ENCODE results near the gene ICA1.

Gene ICA1

DNA sequence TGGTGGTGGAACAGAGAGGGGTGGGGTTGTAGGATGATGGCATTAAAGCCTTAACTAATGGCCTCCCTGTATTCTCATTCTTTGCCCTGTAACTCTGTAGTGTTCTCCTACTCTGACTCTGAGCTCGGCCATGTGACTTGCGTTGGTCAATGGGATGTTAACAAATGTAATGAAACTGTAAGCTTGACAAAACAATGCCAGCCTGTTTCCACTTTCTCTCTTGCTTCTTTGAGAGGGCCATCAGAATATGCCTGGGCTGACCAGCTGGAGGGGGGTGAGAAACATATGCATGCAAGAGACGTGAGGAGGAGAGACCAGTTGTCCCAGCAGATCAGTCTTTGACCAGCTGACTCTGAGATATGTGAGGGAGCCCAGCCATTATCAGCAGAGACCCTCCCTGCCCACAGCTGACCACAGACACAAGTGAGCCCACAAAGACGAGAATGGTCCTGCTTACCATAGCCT, 100.6 kb downstream of the ICA1 start:
- no peak overlapping the region for H3K9ac ChIP-seq (ENCODE audit: low read depth, low read length)
- no peak overlapping the region for H3K4me3 ChIP-seq (ENCODE audit: low read depth, low read length)
- H3K27me3 ChIP-seq (ENCODE audit: control insufficient read depth, insufficient read depth, low read length): no peaks in the 10 kb centered on the region
- H3K9me3 ChIP-seq (ENCODE audit: control insufficient read depth, insufficient read depth, low read length): no peaks in the 10 kb centered on the region
- no peaks in the 10 kb centered on the region for H3K36me3 ChIP-seq (ENCODE audit: control insufficient read depth, insufficient read depth, low read length)
- H3K4me1 ChIP-seq (ENCODE audit: control insufficient read depth, insufficient read depth, low read length): no peaks in the 10 kb centered on the region

GRCh38 chr7:8160779-8161345, 101.1 kb downstream of the ICA1 start:
- Histone ChIP-seq H3K4me1 (ENCODE audit: control insufficient read depth, insufficient read depth, low read length) (no peaks in the 10 kb centered on the region), H3K36me3 (ENCODE audit: control insufficient read depth, insufficient read depth, low read length) (no peaks in the 10 kb centered on the region), H3K9me3 (ENCODE audit: control insufficient read depth, insufficient read depth, low read length) (no peaks in the 10 kb centered on the region), H3K9ac (ENCODE audit: low read depth, low read length) (no peak overlapping the region), H3K4me3 (ENCODE audit: low read depth, low read length) (no peak overlapping the region), H3K27me3 (ENCODE audit: control insufficient read depth, insufficient read depth, low read length) (no peaks in the 10 kb centered on the region)

GRCh38 chr7:8160250-8160649, 101.7 kb downstream of the ICA1 start:
- Histone ChIP-seq H3K4me1 (ENCODE audit: control insufficient read depth, insufficient read depth, low read length) (no peaks in the 10 kb centered on the region), H3K36me3 (ENCODE audit: control insufficient read depth, insufficient read depth, low read length) (no peaks in the 10 kb centered on the region), H3K9me3 (ENCODE audit: control insufficient read depth, insufficient read depth, low read length) (no peaks in the 10 kb centered on the region), H3K27me3 (ENCODE audit: control insufficient read depth, insufficient read depth, low read length) (no peaks in the 10 kb centered on the region), H3K9ac (ENCODE audit: low read depth, low read length) (no peak overlapping the region), H3K4me3 (ENCODE audit: low read depth, low read length) (no peak overlapping the region)

DNA sequence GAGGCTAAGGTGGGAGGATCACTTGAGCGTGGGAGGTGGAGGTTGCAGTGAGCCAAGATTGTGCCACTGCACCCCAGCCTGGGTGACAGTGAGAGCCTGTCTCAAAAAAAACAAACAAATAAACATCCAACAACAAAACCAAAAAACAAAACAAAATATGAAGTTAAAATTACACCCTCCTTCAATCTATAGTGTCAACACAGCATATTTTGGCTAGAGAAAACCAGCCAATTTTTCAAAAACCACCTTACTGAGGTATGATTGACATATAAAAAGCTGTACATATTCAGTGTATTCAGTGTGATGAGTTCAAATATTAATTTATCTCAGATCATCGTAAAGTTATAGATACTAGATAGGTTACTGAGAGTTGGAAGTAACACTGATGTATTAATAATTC, 102.4 kb downstream of the ICA1 start:
- Histone ChIP-seq H3K9me3 (ENCODE audit: control insufficient read depth, insufficient read depth, low read length) (no peaks in the 10 kb centered on the region), H3K9ac (ENCODE audit: low read depth, low read length) (no peak overlapping the region), H3K4me1 (ENCODE audit: control insufficient read depth, insufficient read depth, low read length) (no peaks in the 10 kb centered on the region), H3K4me3 (ENCODE audit: low read depth, low read length) (no peak overlapping the region), H3K36me3 (ENCODE audit: control insufficient read depth, insufficient read depth, low read length) (no peaks in the 10 kb centered on the region), H3K27me3 (ENCODE audit: control insufficient read depth, insufficient read depth, low read length) (no peaks in the 10 kb centered on the region)

DNA sequence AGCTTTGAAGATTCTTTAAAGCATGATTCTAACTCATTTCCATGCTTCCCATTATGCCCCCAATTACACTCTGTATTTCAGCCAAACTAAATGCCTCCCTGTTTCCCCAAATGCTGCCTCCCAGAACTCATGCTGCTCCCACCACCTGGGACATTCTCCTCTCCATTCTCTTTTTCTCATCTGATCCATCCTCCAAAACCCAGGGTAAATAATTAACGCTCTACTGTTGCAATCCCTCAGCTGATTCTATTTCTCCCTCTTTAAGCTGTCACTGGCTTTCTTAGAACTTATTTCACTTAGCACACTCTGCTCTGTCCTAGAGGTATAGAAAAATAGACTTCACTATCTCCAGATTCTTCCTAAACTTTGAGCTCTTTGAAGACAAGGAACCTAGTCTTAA, 104.7 kb downstream of the ICA1 start:
- no peaks in the 10 kb centered on the region for H3K36me3 ChIP-seq (ENCODE audit: control insufficient read depth, insufficient read depth, low read length)
- no peaks in the 10 kb centered on the region for H3K27me3 ChIP-seq (ENCODE audit: control insufficient read depth, insufficient read depth, low read length)
- no peak overlapping the region for H3K9ac ChIP-seq (ENCODE audit: low read depth, low read length)
- no peaks in the 10 kb centered on the region for H3K9me3 ChIP-seq (ENCODE audit: control insufficient read depth, insufficient read depth, low read length)
- H3K4me3 ChIP-seq (ENCODE audit: low read depth, low read length): no peak overlapping the region
- no peaks in the 10 kb centered on the region for H3K4me1 ChIP-seq (ENCODE audit: control insufficient read depth, insufficient read depth, low read length)

DNA sequence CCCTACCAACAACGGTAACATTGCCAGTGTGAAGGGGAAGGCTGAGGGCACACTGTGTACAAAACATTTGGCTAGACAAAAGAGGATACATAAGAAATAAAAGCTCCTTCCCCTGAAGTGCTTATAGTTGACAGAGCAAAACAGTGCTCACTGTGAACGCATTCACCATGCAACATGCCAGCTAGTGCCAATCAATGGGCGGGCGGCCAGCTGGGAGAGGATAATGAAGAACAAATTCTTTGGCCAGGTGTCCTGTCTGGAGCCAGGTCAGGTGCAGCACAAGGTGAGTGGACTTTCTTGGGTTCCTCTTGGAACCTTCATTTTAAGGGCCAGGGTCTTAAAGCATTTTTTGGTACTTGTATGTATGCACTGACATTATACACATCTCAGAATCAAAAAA, 106.1 kb downstream of the ICA1 start:
- no peaks in the 10 kb centered on the region for H3K36me3 ChIP-seq (ENCODE audit: control insufficient read depth, insufficient read depth, low read length)
- no peak overlapping the region for H3K9ac ChIP-seq (ENCODE audit: low read depth, low read length)
- no peak overlapping the region for H3K4me3 ChIP-seq (ENCODE audit: low read depth, low read length)
- H3K9me3 ChIP-seq (ENCODE audit: control insufficient read depth, insufficient read depth, low read length): no peaks in the 10 kb centered on the region
- H3K4me1 ChIP-seq (ENCODE audit: control insufficient read depth, insufficient read depth, low read length): no peaks in the 10 kb centered on the region
- H3K27me3 ChIP-seq (ENCODE audit: control insufficient read depth, insufficient read depth, low read length): no peaks in the 10 kb centered on the region

GRCh38 chr7:8154272-8154671, 107.7 kb downstream of the ICA1 start:
- no peak overlapping the region for H3K4me3 ChIP-seq (ENCODE audit: low read depth, low read length)
- no peaks in the 10 kb centered on the region for H3K9me3 ChIP-seq (ENCODE audit: control insufficient read depth, insufficient read depth, low read length)
- no peaks in the 10 kb centered on the region for H3K36me3 ChIP-seq (ENCODE audit: control insufficient read depth, insufficient read depth, low read length)
- H3K27me3 ChIP-seq (ENCODE audit: control insufficient read depth, insufficient read depth, low read length): no peaks in the 10 kb centered on the region
- H3K4me1 ChIP-seq (ENCODE audit: control insufficient read depth, insufficient read depth, low read length): no peaks in the 10 kb centered on the region
- no peak overlapping the region for H3K9ac ChIP-seq (ENCODE audit: low read depth, low read length)

- H3K9ac ChIP-seq (ENCODE audit: low read depth, low read length): no peak overlapping the region
- no peak overlapping the region for H3K4me3 ChIP-seq (ENCODE audit: low read depth, low read length)
- H3K4me1 ChIP-seq (ENCODE audit: control insufficient read depth, insufficient read depth, low read length): no peaks in the 10 kb centered on the region
- no peaks in the 10 kb centered on the region for H3K36me3 ChIP-seq (ENCODE audit: control insufficient read depth, insufficient read depth, low read length)
- H3K27me3 ChIP-seq (ENCODE audit: control insufficient read depth, insufficient read depth, low read length): no peaks in the 10 kb centered on the region
- no peaks in the 10 kb centered on the region for H3K9me3 ChIP-seq (ENCODE audit: control insufficient read depth, insufficient read depth, low read length)
These were observed 109.3 kb downstream of the ICA1 start for GRCh38 chr7:8152489-8153192.

DNA sequence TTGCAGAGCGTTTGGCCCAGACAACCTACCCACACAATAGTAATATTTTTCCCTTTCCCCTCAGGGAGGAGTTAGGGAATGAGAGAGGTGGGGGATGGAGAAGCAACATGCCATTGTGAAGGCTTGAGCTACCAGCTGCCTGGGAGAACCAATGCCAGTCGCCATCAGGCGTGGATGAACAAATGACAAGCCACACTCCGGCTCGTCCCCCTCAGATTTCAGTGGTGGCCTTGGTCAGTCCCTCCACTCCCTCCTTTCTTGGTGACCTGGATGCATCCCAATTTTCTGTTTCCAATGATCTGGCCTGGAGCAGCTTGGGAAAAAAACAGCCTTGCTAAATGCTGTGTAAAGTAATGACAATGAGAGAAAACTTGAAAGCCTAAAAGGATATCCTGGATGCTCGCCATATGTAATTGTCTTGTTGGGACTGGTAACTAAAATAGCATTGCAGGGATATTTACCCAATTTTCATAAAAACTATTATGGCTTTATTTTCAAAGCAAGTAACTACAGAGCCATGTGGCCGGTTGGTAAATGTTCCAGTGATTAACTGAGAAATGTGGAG, 110.7 kb downstream of the ICA1 start:
- H3K36me3 ChIP-seq (ENCODE audit: control insufficient read depth, insufficient read depth, low read length): no peaks in the 10 kb centered on the region
- H3K27me3 ChIP-seq (ENCODE audit: control insufficient read depth, insufficient read depth, low read length): no peaks in the 10 kb centered on the region
- H3K4me1 ChIP-seq (ENCODE audit: control insufficient read depth, insufficient read depth, low read length): peaks cover 6% of the 10 kb centered on the region
- no peak overlapping the region for H3K4me3 ChIP-seq (ENCODE audit: low read depth, low read length)
- H3K9ac ChIP-seq (ENCODE audit: low read depth, low read length): no peak overlapping the region
- H3K9me3 ChIP-seq (ENCODE audit: control insufficient read depth, insufficient read depth, low read length): no peaks in the 10 kb centered on the region

GRCh38 chr7:8149222-8149621, 112.7 kb downstream of the ICA1 start:
- Histone ChIP-seq H3K27me3 (ENCODE audit: control insufficient read depth, insufficient read depth, low read length) (no peaks in the 10 kb centered on the region), H3K9ac (ENCODE audit: low read depth, low read length) (no peak overlapping the region), H3K9me3 (ENCODE audit: control insufficient read depth, insufficient read depth, low read length) (no peaks in the 10 kb centered on the region), H3K4me1 (ENCODE audit: control insufficient read depth, insufficient read depth, low read length) (peaks cover 6% of the 10 kb centered on the region), H3K36me3 (ENCODE audit: control insufficient read depth, insufficient read depth, low read length) (no peaks in the 10 kb centered on the region), H3K4me3 (ENCODE audit: low read depth, low read length) (no peak overlapping the region)

DNA sequence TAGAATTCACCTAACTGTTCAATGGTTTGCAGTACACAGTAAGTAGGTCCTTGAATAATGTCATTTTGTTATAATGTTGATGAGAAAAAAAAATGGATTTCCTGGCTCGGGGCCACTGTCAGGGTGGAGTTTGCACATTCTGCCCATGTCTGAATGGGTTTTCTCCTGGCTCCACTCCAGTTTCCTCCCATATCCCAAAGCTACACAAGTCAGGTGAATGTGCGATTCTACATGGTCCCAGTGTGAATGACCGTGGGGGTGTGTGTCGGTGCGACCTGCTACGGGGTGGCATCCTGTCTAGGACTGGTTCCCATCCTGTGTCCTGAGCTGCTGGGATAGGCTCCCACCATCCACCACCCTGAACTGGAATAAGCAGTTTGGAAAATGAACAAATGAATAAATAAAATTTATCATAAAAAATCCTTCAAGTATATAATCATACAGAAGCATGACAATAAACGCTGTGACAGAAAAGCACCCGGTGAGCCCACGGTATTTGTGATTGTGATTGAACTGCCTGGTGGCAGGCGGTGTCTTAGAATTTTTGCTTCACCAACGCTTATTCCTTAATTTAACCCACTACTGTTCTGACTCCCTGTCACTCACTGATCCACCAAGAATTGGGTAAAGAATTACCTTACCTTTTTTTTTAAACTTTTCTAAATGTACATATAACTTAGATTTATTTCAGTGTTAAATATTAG, 114.1 kb downstream of the ICA1 start:
- no peak overlapping the region for H3K9ac ChIP-seq (ENCODE audit: low read depth, low read length)
- H3K4me3 ChIP-seq (ENCODE audit: low read depth, low read length): no peak overlapping the region
- H3K27me3 ChIP-seq (ENCODE audit: control insufficient read depth, insufficient read depth, low read length): no peaks in the 10 kb centered on the region
- H3K9me3 ChIP-seq (ENCODE audit: control insufficient read depth, insufficient read depth, low read length): no peaks in the 10 kb centered on the region
- H3K36me3 ChIP-seq (ENCODE audit: control insufficient read depth, insufficient read depth, low read length): no peaks in the 10 kb centered on the region
- peaks cover 6% of the 10 kb centered on the region for H3K4me1 ChIP-seq (ENCODE audit: control insufficient read depth, insufficient read depth, low read length)

Measured in iPS-15b (cell line).